GM04503 (cell line): ENCODE measurements around the gene ATG10.
"Not testable (repeated sequence)": the region's sequence is repeated elsewhere in the genome, so short reads cannot be mapped to it uniquely, and the experiment has no call there.

Source experiments
- DNase-seq: peaks from one replicate; pipeline ENCODE4 v3.0.0-alpha.2; 2012; ENCODE audit warnings: low read depth

ATG10 gene

GRCh38 chr5:82222597-82223574 is 251.1 kb downstream of the ATG10 start:
- DNase-seq: no peak

- DNase-seq: no peak
These were observed 253.8 kb downstream of the ATG10 start for GRCh38 chr5:82225525-82226172.

- DNase-seq: no peak
These were observed 263.1 kb downstream of the ATG10 start for GRCh38 chr5:82234885-82235284.

GRCh38 chr5:82244151-82244550 is 272.3 kb downstream of the ATG10 start:
- DNase-seq: no peak

- no peak for DNase-seq
These were observed 273.2 kb downstream of the ATG10 start for GRCh38 chr5:82244854-82245635.

GRCh38 chr5:82246960-82247574 is 275.2 kb downstream of the ATG10 start:
- no peak for DNase-seq

- no peak for DNase-seq
These were observed 280.9 kb downstream of the ATG10 start for GRCh38 chr5:82252744-82253143.

- no peak for DNase-seq
These were observed 284.0 kb downstream of the ATG10 start for GRCh38 chr5:82255844-82256243.

- no peak for DNase-seq
These were observed 285.4 kb downstream of the ATG10 start for GRCh38 chr5:82257247-82257646.

GRCh38 chr5:82257729-82258128 is 285.9 kb downstream of the ATG10 start:
- DNase-seq: no peak

- peak; percentile 5 for DNase-seq
These were observed 287.5 kb downstream of the ATG10 start for GRCh38 chr5:82259172-82259800.

GRCh38 chr5:82265047-82265446 is 293.2 kb downstream of the ATG10 start:
- DNase-seq: peak; percentile 4

- DNase-seq: not testable (repeated sequence)
These were observed 295.6 kb downstream of the ATG10 start for GRCh38 chr5:82267297-82267933.

- not testable (repeated sequence) for DNase-seq
These were observed 297.5 kb downstream of the ATG10 start for GRCh38 chr5:82269363-82269762.

GRCh38 chr5:82272571-82273356 is 300.9 kb downstream of the ATG10 start:
- not testable (repeated sequence) for DNase-seq

- not testable (repeated sequence) for DNase-seq
These were observed 301.6 kb downstream of the ATG10 start for GRCh38 chr5:82273426-82273825.

GRCh38 chr5:82274343-82275211 is 302.8 kb downstream of the ATG10 start:
- DNase-seq: no peak

- no peak for DNase-seq
These were observed 303.4 kb downstream of the ATG10 start for GRCh38 chr5:82275216-82275664.
